ENCODE results near the gene VPS37C.

DNA sequence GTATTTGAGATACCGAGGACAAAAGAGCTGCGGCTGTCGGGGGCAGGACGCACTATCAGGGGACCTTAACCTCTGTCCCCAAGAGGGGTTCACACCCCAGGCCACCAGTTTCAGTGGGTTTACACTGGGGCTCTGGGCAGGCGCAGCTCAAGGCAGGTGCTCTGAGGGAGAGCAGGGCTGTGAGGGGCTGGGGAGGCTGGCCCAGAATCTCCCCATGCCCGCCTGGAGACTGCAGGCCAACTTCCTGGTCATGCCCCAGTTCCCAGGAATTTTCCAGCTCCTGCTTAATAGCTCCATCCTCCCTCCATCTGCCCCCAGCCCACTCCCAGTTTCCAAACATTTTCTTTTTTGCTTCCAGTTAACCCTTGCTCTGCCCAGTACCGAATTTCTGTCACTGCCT is 34.5 kb upstream of the VPS37C start:
- TF ChIP-seq, protein P1, sequence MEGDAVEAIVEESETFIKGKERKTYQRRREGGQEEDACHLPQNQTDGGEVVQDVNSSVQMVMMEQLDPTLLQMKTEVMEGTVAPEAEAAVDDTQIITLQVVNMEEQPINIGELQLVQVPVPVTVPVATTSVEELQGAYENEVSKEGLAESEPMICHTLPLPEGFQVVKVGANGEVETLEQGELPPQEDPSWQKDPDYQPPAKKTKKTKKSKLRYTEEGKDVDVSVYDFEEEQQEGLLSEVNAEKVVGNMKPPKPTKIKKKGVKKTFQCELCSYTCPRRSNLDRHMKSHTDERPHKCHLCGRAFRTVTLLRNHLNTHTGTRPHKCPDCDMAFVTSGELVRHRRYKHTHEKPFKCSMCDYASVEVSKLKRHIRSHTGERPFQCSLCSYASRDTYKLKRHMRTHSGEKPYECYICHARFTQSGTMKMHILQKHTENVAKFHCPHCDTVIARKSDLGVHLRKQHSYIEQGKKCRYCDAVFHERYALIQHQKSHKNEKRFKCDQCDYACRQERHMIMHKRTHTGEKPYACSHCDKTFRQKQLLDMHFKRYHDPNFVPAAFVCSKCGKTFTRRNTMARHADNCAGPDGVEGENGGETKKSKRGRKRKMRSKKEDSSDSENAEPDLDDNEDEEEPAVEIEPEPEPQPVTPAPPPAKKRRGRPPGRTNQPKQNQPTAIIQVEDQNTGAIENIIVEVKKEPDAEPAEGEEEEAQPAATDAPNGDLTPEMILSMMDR (IDR thresholded peaks at IDR 0.05; ENCODE audit: low read depth, low read length) = no peak
- TF ChIP-seq EZH2phosphoT487 (IDR thresholded peaks at IDR 0.05; ENCODE audit: low read depth) = no peak

All from OCI-LY3 (cell line).